ENCODE measurements around the gene ARFGEF2.

The ARFGEF2 gene

DNA sequence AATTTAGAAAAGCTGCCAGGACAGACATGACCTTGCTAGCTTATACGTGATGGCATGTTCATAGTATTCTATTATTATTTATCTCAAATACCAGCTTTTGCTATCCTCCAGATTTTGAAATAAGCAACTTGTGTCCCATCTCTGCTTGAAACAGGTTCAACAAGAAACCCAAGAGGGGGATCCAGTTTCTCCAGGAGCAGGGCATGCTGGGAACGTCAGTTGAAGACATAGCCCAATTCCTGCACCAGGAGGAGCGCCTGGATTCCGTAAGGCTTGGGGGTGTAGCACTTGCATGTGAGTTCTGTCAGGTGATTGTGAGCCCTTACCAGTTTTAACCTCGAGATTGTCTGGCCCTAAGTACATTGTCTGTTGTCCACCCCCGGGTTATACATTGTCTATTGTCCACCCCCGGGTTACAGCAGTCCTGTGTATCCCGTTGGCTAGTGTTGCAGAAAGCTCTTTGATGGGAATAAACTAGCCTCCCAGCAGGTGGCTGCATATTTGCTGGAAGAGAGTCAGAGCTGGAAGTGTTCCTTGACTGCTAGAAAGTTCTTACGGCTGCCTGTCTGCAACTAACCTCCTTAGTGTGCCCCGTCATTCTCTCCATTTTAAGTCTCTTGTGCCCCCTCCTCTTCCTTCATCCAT lies 63.2 kb downstream of the ARFGEF2 start:
- peaks cover 70% of the 10 kb centered on the region for H3K36me3 ChIP-seq (ENCODE audit: insufficient read depth, low read length)
- H3K79me2 ChIP-seq (ENCODE audit: insufficient read depth, low read length): no peaks in the 10 kb centered on the region
- no peaks in the 10 kb centered on the region for H4K20me1 ChIP-seq (ENCODE audit: insufficient read depth, low read length, poor library complexity, severe bottlenecking)
- no peak overlapping the region for H2AFZ ChIP-seq (ENCODE audit: low read length)
- no peaks in the 10 kb centered on the region for H3K4me1 ChIP-seq (ENCODE audit: insufficient read depth, low read length, poor library complexity, severe bottlenecking)
- TF ChIP-seq EZH2phosphoT487 (IDR thresholded peaks at IDR 0.05; ENCODE audit: borderline replicate concordance): no peak
- TF ChIP-seq, protein P1, sequence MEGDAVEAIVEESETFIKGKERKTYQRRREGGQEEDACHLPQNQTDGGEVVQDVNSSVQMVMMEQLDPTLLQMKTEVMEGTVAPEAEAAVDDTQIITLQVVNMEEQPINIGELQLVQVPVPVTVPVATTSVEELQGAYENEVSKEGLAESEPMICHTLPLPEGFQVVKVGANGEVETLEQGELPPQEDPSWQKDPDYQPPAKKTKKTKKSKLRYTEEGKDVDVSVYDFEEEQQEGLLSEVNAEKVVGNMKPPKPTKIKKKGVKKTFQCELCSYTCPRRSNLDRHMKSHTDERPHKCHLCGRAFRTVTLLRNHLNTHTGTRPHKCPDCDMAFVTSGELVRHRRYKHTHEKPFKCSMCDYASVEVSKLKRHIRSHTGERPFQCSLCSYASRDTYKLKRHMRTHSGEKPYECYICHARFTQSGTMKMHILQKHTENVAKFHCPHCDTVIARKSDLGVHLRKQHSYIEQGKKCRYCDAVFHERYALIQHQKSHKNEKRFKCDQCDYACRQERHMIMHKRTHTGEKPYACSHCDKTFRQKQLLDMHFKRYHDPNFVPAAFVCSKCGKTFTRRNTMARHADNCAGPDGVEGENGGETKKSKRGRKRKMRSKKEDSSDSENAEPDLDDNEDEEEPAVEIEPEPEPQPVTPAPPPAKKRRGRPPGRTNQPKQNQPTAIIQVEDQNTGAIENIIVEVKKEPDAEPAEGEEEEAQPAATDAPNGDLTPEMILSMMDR (conservative IDR thresholded peaks at IDR 0.05; ENCODE audit: low read length): no peak
- no peak overlapping the region for H3K9ac ChIP-seq (ENCODE audit: low read depth, low read length, poor library complexity, severe bottlenecking)
- H3K9me2 ChIP-seq (replicated peaks; ENCODE audit: low read depth, low read length): no peaks in the 10 kb centered on the region
- no peak overlapping the region for H3K4me3 ChIP-seq (ENCODE audit: low read length, poor library complexity, severe bottlenecking)
- no peaks in the 10 kb centered on the region for H3K9me3 ChIP-seq (ENCODE audit: insufficient read depth, low read depth, low read length)
- H3K4me2 ChIP-seq (ENCODE audit: low read depth, low read length, poor library complexity, severe bottlenecking): no peak overlapping the region
- no peaks in the 10 kb centered on the region for H3K27me3 ChIP-seq (ENCODE audit: insufficient read depth, low read length, poor library complexity, severe bottlenecking)
- no peaks in the 10 kb centered on the region for H3F3A ChIP-seq (ENCODE audit: low read depth)

DNA sequence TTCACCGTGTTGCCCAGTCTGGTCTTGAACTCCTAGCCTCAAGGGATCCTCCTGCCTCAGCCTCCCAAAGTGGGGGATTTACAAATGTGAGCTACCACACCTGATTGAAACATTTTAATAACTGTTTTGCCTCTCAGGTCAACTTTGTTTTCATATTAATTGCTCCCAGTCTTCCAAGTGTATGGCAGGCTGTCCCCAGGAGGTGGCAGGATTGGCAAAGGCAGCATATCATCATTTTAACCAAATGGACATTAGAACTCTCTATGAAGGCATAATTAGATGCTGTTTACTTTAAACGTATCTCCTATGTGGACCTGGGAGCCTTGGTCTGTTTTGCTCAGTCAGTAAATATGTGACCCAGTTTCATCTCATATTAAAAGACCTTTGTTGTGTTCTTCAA lies 65.4 kb downstream of the ARFGEF2 start:
- Histone ChIP-seq H3K9ac (ENCODE audit: low read depth, low read length, poor library complexity, severe bottlenecking) (no peak overlapping the region), H3K36me3 (ENCODE audit: insufficient read depth, low read length) (peaks cover 87% of the 10 kb centered on the region), H3K9me2 (replicated peaks; ENCODE audit: low read depth, low read length) (no peaks in the 10 kb centered on the region), H3K27me3 (ENCODE audit: insufficient read depth, low read length, poor library complexity, severe bottlenecking) (no peaks in the 10 kb centered on the region), H3K9me3 (ENCODE audit: insufficient read depth, low read depth, low read length) (no peaks in the 10 kb centered on the region), H2AFZ (ENCODE audit: low read length) (no peak overlapping the region), H3K79me2 (ENCODE audit: insufficient read depth, low read length) (no peaks in the 10 kb centered on the region), H3F3A (ENCODE audit: low read depth) (no peaks in the 10 kb centered on the region), H4K20me1 (ENCODE audit: insufficient read depth, low read length, poor library complexity, severe bottlenecking) (no peaks in the 10 kb centered on the region), H3K4me2 (ENCODE audit: low read depth, low read length, poor library complexity, severe bottlenecking) (no peak overlapping the region), H3K4me3 (ENCODE audit: low read length, poor library complexity, severe bottlenecking) (no peak overlapping the region), H3K4me1 (ENCODE audit: insufficient read depth, low read length, poor library complexity, severe bottlenecking) (no peaks in the 10 kb centered on the region)
- TF ChIP-seq, protein P1 (conservative IDR thresholded peaks at IDR 0.05; ENCODE audit: low read length): peak; percentile 65
- no peak for TF ChIP-seq EZH2phosphoT487 (IDR thresholded peaks at IDR 0.05; ENCODE audit: borderline replicate concordance)

DNA sequence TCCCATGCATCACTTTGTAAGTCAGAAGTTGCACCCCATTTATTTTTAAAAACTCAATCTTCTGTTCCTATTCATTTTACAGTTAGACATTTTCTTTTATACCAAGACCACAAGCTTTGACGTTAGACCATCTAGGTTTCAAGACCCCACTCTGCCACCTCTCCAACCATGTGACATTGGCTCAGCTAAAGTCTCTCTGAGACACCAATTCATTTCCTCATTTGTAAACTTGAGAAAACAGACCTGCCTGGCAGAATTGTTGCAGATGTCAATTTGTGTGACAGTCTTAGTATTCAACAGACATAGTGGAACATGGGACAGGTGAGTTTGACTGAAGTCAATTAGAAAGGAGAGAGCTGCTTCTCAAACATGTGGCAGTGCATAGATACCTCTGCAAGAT lies 69.0 kb downstream of the ARFGEF2 start:
- Histone ChIP-seq H3K9me2 (replicated peaks; ENCODE audit: low read depth, low read length) (no peaks in the 10 kb centered on the region), H3K4me2 (ENCODE audit: low read depth, low read length, poor library complexity, severe bottlenecking) (no peak overlapping the region), H3K9ac (ENCODE audit: low read depth, low read length, poor library complexity, severe bottlenecking) (no peak overlapping the region), H4K20me1 (ENCODE audit: insufficient read depth, low read length, poor library complexity, severe bottlenecking) (no peaks in the 10 kb centered on the region), H3K4me3 (ENCODE audit: low read length, poor library complexity, severe bottlenecking) (no peak overlapping the region), H3K4me1 (ENCODE audit: insufficient read depth, low read length, poor library complexity, severe bottlenecking) (no peaks in the 10 kb centered on the region), H3K27me3 (ENCODE audit: insufficient read depth, low read length, poor library complexity, severe bottlenecking) (no peaks in the 10 kb centered on the region), H3F3A (ENCODE audit: low read depth) (no peaks in the 10 kb centered on the region), H3K79me2 (ENCODE audit: insufficient read depth, low read length) (no peaks in the 10 kb centered on the region), H3K9me3 (ENCODE audit: insufficient read depth, low read depth, low read length) (no peaks in the 10 kb centered on the region), H3K36me3 (ENCODE audit: insufficient read depth, low read length) (peaks cover 89% of the 10 kb centered on the region), H2AFZ (ENCODE audit: low read length) (no peak overlapping the region)
- TF ChIP-seq, protein P1 (conservative IDR thresholded peaks at IDR 0.05; ENCODE audit: low read length): no peak
- no peak for TF ChIP-seq EZH2phosphoT487 (IDR thresholded peaks at IDR 0.05; ENCODE audit: borderline replicate concordance)

Data from Loucy (cell line).